HepG2 (cell line): ENCODE measurements around the gene RPL27A. TPM values are rescaled to one million over a fixed set of nuclear protein-coding genes. Genes with fewer than 3 reads are reported as not detected.

Experiments
- AHDC1 ChIP-seq: sonication (generic); formaldehyde crosslinking; IDR thresholded peaks from 2 replicates; pipeline ENCODE4 v1.5.1; 2020; ENCODE audit warnings: mild to moderate bottlenecking, missing genetic modification reagents, borderline replicate concordance
- EEA1 ChIP-seq: sonication (generic); formaldehyde crosslinking; IDR thresholded peaks from 2 replicates; pipeline ENCODE4 v1.5.1; 2020; ENCODE audit warnings: mild to moderate bottlenecking, missing genetic modification reagents, borderline replicate concordance
- NFE2L1 ChIP-seq: sonication (generic); formaldehyde crosslinking; IDR thresholded peaks from 2 replicates; pipeline ENCODE4 v1.4.0; 2020; ENCODE audit warnings: missing genetic modification reagents, mild to moderate bottlenecking, borderline replicate concordance
- NFIC ChIP-seq: IDR thresholded peaks from 2 replicates; pipeline ENCODE4 v1.6.1; 2012; ENCODE audit warnings: mild to moderate bottlenecking, low read length, inconsistent platforms
- ZBTB1 ChIP-seq: sonication (generic); formaldehyde crosslinking; IDR thresholded peaks from 2 replicates; pipeline ENCODE4 v1.4.0; 2020; ENCODE audit warnings: missing genetic modification reagents, borderline replicate concordance
- ZFP91 ChIP-seq: sonication (generic); formaldehyde crosslinking; IDR thresholded peaks from 2 replicates; pipeline ENCODE4 v1.9.0; 2022; ENCODE audit warnings: missing genetic modification reagents, mild to moderate bottlenecking, borderline replicate concordance
- ZNF704 ChIP-seq: sonication (generic); formaldehyde crosslinking; IDR thresholded peaks from 2 replicates; pipeline ENCODE4 v1.8.1; 2023; ENCODE audit warnings: mild to moderate bottlenecking, inconsistent platforms, moderate library complexity, missing genetic modification reagents, borderline replicate concordance
- polyA plus RNA-seq, 8 experiments: library from polyadenylated mRNA; depleted of rRNA in 3 of 8; stranded (reverse) in 7 of 8; unstranded in 1 of 8; fragments of >200 nt; fragmentation: Illumina TruSeq in 4 of 8; extraction: Trizol in 4 of 8; gene quantifications; 2 replicates each; pipeline versions ENCODE4 v1.2.1 to v1.2.3, GENCODE V29; 2011 to 2016; ENCODE audit warnings: low read depth in 4 of 8, missing spikeins in 1 of 8, mixed read lengths in 1 of 8; ENCODE audit not compliant: insufficient read depth in 1 of 8
- total RNA-seq, 5 experiments: library from RNA; depleted of rRNA; stranded (reverse); fragments of >200 nt; fragmentation: Illumina TruSeq; extraction: Trizol; gene quantifications; 2 replicates each; pipeline ENCODE4 v1.2.3, GENCODE V29; 2016; ENCODE audit warnings: low read depth in 1 of 5

The RPL27A gene
- total and polyA plus RNA-seq, 2 of the 13 experiments (the other 11 are each of a cell fraction or from before 2014, with no cell fraction given): 1,531 to 2,153 TPM

- TF ChIP-seq ZFP91 (no peak), NFIC (no peak), NFE2L1 (CRISPR knock-in tag) (no peak), ZNF704 (no peak), EEA1 (no peak), ZBTB1 (no peak), AHDC1 (CRISPR knock-in tag) (no peak)
Measured at GRCh38 chr11:8634498-8634897, 48.1 kb upstream of the RPL27A start (continued).
